Neural progenitor cell (in vitro differentiated cells): ENCODE results near the gene MAGEB1.

ENCODE experiments used
- EZH2 ChIP-seq: fragments of 200-600 bp; sonication (generic); IDR thresholded peaks from 2 replicates; pipeline ENCODE4 v1.6.1; 2017; ENCODE audit warnings: antibody characterized with exemption, mild to moderate bottlenecking, moderate library complexity
- TF ChIP-seq, protein P1 (sequence below): fragments of 200-600 bp; sonication (generic); IDR thresholded peaks from 2 replicates; pipeline ENCODE4 v1.5.1; 2017; ENCODE audit warnings: antibody characterized with exemption, mild to moderate bottlenecking

DNA sequence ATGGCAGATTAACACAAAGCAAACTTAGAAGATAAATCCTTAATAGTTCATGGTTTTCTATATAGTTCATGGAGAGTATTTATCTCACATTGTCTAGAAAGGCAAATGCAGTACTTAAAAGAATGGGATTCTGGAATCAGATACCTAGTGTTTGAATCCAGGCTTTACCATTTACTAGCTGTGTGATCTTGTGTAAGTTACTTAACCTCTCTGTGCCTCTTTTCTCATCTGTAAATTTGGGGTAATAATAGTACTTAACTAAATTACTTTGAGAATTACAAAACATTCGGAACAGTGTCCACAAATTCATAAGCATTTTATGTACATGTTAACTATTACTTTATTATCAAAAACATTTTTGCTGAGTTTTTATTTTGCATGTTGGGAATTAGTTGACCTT is 15.8 kb downstream of the MAGEB1 start:
- TF ChIP-seq, protein P1, sequence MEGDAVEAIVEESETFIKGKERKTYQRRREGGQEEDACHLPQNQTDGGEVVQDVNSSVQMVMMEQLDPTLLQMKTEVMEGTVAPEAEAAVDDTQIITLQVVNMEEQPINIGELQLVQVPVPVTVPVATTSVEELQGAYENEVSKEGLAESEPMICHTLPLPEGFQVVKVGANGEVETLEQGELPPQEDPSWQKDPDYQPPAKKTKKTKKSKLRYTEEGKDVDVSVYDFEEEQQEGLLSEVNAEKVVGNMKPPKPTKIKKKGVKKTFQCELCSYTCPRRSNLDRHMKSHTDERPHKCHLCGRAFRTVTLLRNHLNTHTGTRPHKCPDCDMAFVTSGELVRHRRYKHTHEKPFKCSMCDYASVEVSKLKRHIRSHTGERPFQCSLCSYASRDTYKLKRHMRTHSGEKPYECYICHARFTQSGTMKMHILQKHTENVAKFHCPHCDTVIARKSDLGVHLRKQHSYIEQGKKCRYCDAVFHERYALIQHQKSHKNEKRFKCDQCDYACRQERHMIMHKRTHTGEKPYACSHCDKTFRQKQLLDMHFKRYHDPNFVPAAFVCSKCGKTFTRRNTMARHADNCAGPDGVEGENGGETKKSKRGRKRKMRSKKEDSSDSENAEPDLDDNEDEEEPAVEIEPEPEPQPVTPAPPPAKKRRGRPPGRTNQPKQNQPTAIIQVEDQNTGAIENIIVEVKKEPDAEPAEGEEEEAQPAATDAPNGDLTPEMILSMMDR = no peak
- no peak for TF ChIP-seq EZH2
